H9 (cell line): Measurements from ENCODE around the gene KMT2C. TPM values are rescaled to one million over a fixed set of nuclear protein-coding genes. Genes with fewer than 3 reads are reported as not detected.

Experiments used
- DNase-seq: peaks from one replicate; pipeline ENCODE4 v3.0.0-alpha.2; 2017
- H2AFZ ChIP-seq: one replicate; pipeline ENCODE4 v1.6.1; 2013; ENCODE audit warnings: mild to moderate bottlenecking, low read length, control low read depth, moderate library complexity
- H2AK5ac ChIP-seq: 2 replicates; pipeline ENCODE4 v1.6.1; 2013; ENCODE audit warnings: low read length, control low read depth, mixed read lengths; ENCODE audit not compliant: insufficient read length
- H2BK120ac ChIP-seq: one replicate; pipeline ENCODE4 v1.6.1; 2013; ENCODE audit warnings: low read depth, mild to moderate bottlenecking, low read length, control low read depth, inconsistent platforms; ENCODE audit not compliant: poor library complexity, severe bottlenecking
- H2BK12ac ChIP-seq: 2 replicates; pipeline ENCODE4 v1.6.1; 2013; ENCODE audit warnings: low read length, control low read depth, mixed read lengths, low read depth; ENCODE audit not compliant: insufficient read length
- H2BK15ac ChIP-seq: 2 replicates; pipeline ENCODE4 v1.6.1; 2013; ENCODE audit warnings: low read depth, low read length, control low read depth
- H2BK20ac ChIP-seq: one replicate; pipeline ENCODE4 v1.6.1; 2013; ENCODE audit warnings: low read depth, mild to moderate bottlenecking, low read length, control low read depth, inconsistent platforms; ENCODE audit not compliant: poor library complexity, severe bottlenecking
- H2BK5ac ChIP-seq: 2 replicates; pipeline ENCODE4 v1.6.1; 2013; ENCODE audit warnings: low read length, control low read depth, mixed read lengths; ENCODE audit not compliant: insufficient read length
- H3K14ac ChIP-seq: 2 replicates; pipeline ENCODE4 v1.6.1; 2013; ENCODE audit warnings: low read length, control low read depth; ENCODE audit not compliant: insufficient read depth
- H3K18ac ChIP-seq: 2 replicates; pipeline ENCODE4 v1.6.1; 2013; ENCODE audit warnings: low read depth, mild to moderate bottlenecking, mixed read lengths, low read length, control low read depth; ENCODE audit not compliant: insufficient read length
- H3K23ac ChIP-seq: 2 replicates; pipeline ENCODE4 v1.6.1; 2013; ENCODE audit warnings: low read length, control low read depth, mixed read lengths, low read depth; ENCODE audit not compliant: insufficient read length
- H3K23me2 ChIP-seq: 2 replicates; pipeline ENCODE4 v1.6.1; 2013; ENCODE audit warnings: low read depth, mild to moderate bottlenecking, mixed read lengths, low read length, control low read depth; ENCODE audit not compliant: insufficient read length, poor library complexity, severe bottlenecking
- H3K27ac ChIP-seq: 2 replicates; pipeline ENCODE4 v1.5.1; 2013; ENCODE audit warnings: low read length, control low read depth, mixed read lengths, low read depth; ENCODE audit not compliant: insufficient read length
- H3K27me3 ChIP-seq: 2 replicates; pipeline ENCODE4 v1.6.1; 2013; ENCODE audit warnings: low read length, control low read depth, inconsistent platforms; ENCODE audit not compliant: insufficient read depth
- H3K4ac ChIP-seq: 2 replicates; pipeline ENCODE4 v1.6.1; 2013; ENCODE audit warnings: low read depth, mild to moderate bottlenecking, control low read depth, inconsistent platforms, low read length, moderate library complexity
- H3K4me1 ChIP-seq: 2 replicates; pipeline ENCODE4 v1.6.1; 2013; ENCODE audit warnings: low read length, control low read depth, inconsistent platforms; ENCODE audit not compliant: insufficient read depth
- H3K4me2 ChIP-seq: 2 replicates; pipeline ENCODE4 v1.6.1; 2013; ENCODE audit warnings: low read length, control low read depth, mixed read lengths; ENCODE audit not compliant: insufficient read length, insufficient read depth
- H3K56ac ChIP-seq: 2 replicates; pipeline ENCODE4 v1.6.1; 2013; ENCODE audit warnings: low read depth, mild to moderate bottlenecking, mixed read lengths, low read length, control low read depth; ENCODE audit not compliant: insufficient read length
- H3K79me1 ChIP-seq: 2 replicates; pipeline ENCODE4 v1.6.1; 2013; ENCODE audit warnings: low read depth, mild to moderate bottlenecking, moderate library complexity, low read length, control low read depth, inconsistent platforms; ENCODE audit not compliant: insufficient read depth, poor library complexity, severe bottlenecking
- H3K79me2 ChIP-seq: 2 replicates; pipeline ENCODE4 v1.6.1; 2013; ENCODE audit warnings: low read length, control low read depth, inconsistent platforms; ENCODE audit not compliant: insufficient read depth
- H3K9ac ChIP-seq: 2 replicates; pipeline ENCODE4 v1.6.1; 2013; ENCODE audit warnings: low read length, control low read depth, mixed read lengths; ENCODE audit not compliant: insufficient read length; ENCODE audit errors: extremely low read depth
- H3K9me3 ChIP-seq: one replicate; pipeline ENCODE4 v1.6.1; 2013; ENCODE audit warnings: low read depth, low read length, inconsistent platforms; ENCODE audit not compliant: control insufficient read depth
- H3T11ph ChIP-seq: one replicate; pipeline ENCODE4 v1.6.1; 2013; ENCODE audit warnings: mild to moderate bottlenecking, low read length, control low read depth, inconsistent platforms
- H4K20me1 ChIP-seq: one replicate; pipeline ENCODE4 v1.6.1; 2013; ENCODE audit not compliant: control insufficient read depth, insufficient read length, insufficient read depth
- H4K5ac ChIP-seq: 2 replicates; pipeline ENCODE4 v1.6.1; 2013; ENCODE audit warnings: low read depth, mild to moderate bottlenecking, mixed read lengths, low read length, control low read depth; ENCODE audit not compliant: insufficient read length
- H4K8ac ChIP-seq: replicated peaks from 2 replicates; pipeline ENCODE4 v1.6.1; 2013; ENCODE audit warnings: low read length, control low read depth, mixed read lengths, low read depth; ENCODE audit not compliant: insufficient read length
- H4K91ac ChIP-seq: 2 replicates; pipeline ENCODE4 v1.6.1; 2013; ENCODE audit warnings: low read depth, mild to moderate bottlenecking, moderate library complexity, mixed read lengths, low read length, control low read depth; ENCODE audit not compliant: insufficient read length
- H3K27ac Mint-ChIP-seq, 3 experiments: 2 replicates in 2 of 3; 3 replicates in 1 of 3; pipeline ENCODE4 v1.8.0; 2020 to 2021; ENCODE audit warnings: mixed read lengths in 3 of 3, mild to moderate bottlenecking in 1 of 3, moderate library complexity in 1 of 3
- H3K27me3 Mint-ChIP-seq: 2 replicates; pipeline ENCODE4 v1.8.0; 2021; ENCODE audit warnings: low read depth, mild to moderate bottlenecking, moderate library complexity, mixed read lengths
- H3K36me3 Mint-ChIP-seq, 3 experiments: 2 replicates in 2 of 3; 3 replicates in 1 of 3; pipeline ENCODE4 v1.8.0; 2020 to 2021; ENCODE audit warnings: low read depth in 3 of 3, mixed read lengths in 3 of 3; ENCODE audit not compliant: insufficient read depth in 1 of 3
- H3K4me1 Mint-ChIP-seq, 2 experiments: 2 replicates each; pipeline ENCODE4 v1.8.0; 2020; ENCODE audit warnings: mixed read lengths in 2 of 2
- H3K4me3 Mint-ChIP-seq, 2 experiments: 2 replicates in 1 of 2; 3 replicates in 1 of 2; pipeline ENCODE4 v1.8.0; 2020 to 2021; ENCODE audit warnings: mild to moderate bottlenecking in 2 of 2, mixed read lengths in 2 of 2, moderate library complexity in 1 of 2
- H3K9me3 Mint-ChIP-seq, 2 experiments: 2 replicates in 1 of 2; 3 replicates in 1 of 2; pipeline ENCODE4 v1.8.0; 2020; ENCODE audit warnings: mild to moderate bottlenecking in 2 of 2, mixed read lengths in 2 of 2, moderate library complexity in 1 of 2
- CTCF ChIP-seq: fragments of 200-600 bp; sonication (generic); conservative IDR thresholded peaks from 3 replicates; pipeline ENCODE4 v1.8.0; 2021; ENCODE audit warnings: antibody characterized with exemption, mild to moderate bottlenecking
- WGBS: extraction: QIAGEN DNeasy Blood & Tissue Kit; methylation state at CpG from one replicate; pipeline ENCODE4 v1.1.7; 2013; ENCODE audit warnings: missing lambda C conversion rate, low lambda C conversion rate, mixed read lengths; ENCODE audit not compliant: insufficient read length; ENCODE audit errors: extremely low coverage; 5-methylcytosine and 5-hydroxymethylcytosine counted together
- total RNA-seq: library from RNA; stranded (reverse); gene quantifications from 2 replicates; pipeline ENCODE4 v1.2.1, GENCODE V29; 2021

The KMT2C gene
- total RNA-seq, 1 experiment from 2014 or later, result 32.2 TPM

GRCh38 chr7:152481082-152481481 lies 45.3 kb upstream of the KMT2C start:
- H3K27ac Mint-ChIP-seq, result peak overlapping the region in 2 of 3 experiments; percentile 13 to 21; a peak in 1 of 7 replicates
- Histone ChIP-seq H3K18ac (no peak overlapping the region), H2BK15ac (no peak overlapping the region), H3K79me1 (no peaks in the 10 kb centered on the region), H3K9me3 (no peaks in the 10 kb centered on the region), H3K56ac (no peak overlapping the region), H4K5ac (no peak overlapping the region), H3T11ph (no peak overlapping the region), H3K4me1 (no peaks in the 10 kb centered on the region; the same call in 1 of the 2 replicates), H2BK20ac (no peak overlapping the region), H2AFZ (no peak overlapping the region), H4K20me1 (no peaks in the 10 kb centered on the region), H2BK5ac (no peak overlapping the region), H3K27ac (no peak overlapping the region), H3K27me3 (no peaks in the 10 kb centered on the region), H3K4ac (no peak overlapping the region), H4K91ac (no peak overlapping the region), H3K23ac (no peak overlapping the region), H4K8ac (no peak overlapping the region), H3K79me2 (no peaks in the 10 kb centered on the region), H3K14ac (no peak overlapping the region), H2AK5ac (no peak overlapping the region), H3K9ac (no peak overlapping the region), H3K4me2 (no peak overlapping the region), H3K23me2 (no peaks in the 10 kb centered on the region), H2BK120ac (no peak overlapping the region), H2BK12ac (no peak overlapping the region)
- H3K9me3 Mint-ChIP-seq, result no peaks in the 10 kb centered on the region; a peak in 1 of 5 replicates
- WGBS, result no CpG with 5 or more reads among the region's 4 CpGs
- no peak overlapping the region for H3K4me3 Mint-ChIP-seq
- H3K27me3 Mint-ChIP-seq, result no peaks in the 10 kb centered on the region
- H3K36me3 Mint-ChIP-seq, result no peaks in the 10 kb centered on the region
- no peak for DNase-seq
- no peak for TF ChIP-seq CTCF
- H3K4me1 Mint-ChIP-seq, result peaks cover 4 to 6% of the 10 kb centered on the region in 2 experiments
